WI38 (cell line): ENCODE results near the gene TP53BP1.

Experiments used
- H3K4me3 ChIP-seq: 2 replicates; pipeline ENCODE4 v1.5.1; 2011; ENCODE audit warnings: low read depth, mild to moderate bottlenecking, control low read depth, low read length
- TF ChIP-seq, protein P1 (sequence below): IDR thresholded peaks from 2 replicates; pipeline ENCODE4 v1.5.1; 2012; ENCODE audit warnings: low read depth, mild to moderate bottlenecking, control low read depth, low read length

Gene TP53BP1

GRCh38 chr15:43513550-43513949 is 20.6 kb upstream of the TP53BP1 start:
- TF ChIP-seq, protein P1, sequence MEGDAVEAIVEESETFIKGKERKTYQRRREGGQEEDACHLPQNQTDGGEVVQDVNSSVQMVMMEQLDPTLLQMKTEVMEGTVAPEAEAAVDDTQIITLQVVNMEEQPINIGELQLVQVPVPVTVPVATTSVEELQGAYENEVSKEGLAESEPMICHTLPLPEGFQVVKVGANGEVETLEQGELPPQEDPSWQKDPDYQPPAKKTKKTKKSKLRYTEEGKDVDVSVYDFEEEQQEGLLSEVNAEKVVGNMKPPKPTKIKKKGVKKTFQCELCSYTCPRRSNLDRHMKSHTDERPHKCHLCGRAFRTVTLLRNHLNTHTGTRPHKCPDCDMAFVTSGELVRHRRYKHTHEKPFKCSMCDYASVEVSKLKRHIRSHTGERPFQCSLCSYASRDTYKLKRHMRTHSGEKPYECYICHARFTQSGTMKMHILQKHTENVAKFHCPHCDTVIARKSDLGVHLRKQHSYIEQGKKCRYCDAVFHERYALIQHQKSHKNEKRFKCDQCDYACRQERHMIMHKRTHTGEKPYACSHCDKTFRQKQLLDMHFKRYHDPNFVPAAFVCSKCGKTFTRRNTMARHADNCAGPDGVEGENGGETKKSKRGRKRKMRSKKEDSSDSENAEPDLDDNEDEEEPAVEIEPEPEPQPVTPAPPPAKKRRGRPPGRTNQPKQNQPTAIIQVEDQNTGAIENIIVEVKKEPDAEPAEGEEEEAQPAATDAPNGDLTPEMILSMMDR: no peak
- H3K4me3 ChIP-seq: no peak overlapping the region

GRCh38 chr15:43511012-43511885 is 18.3 kb upstream of the TP53BP1 start:
- H3K4me3 ChIP-seq: peak overlapping the region; percentile 65
- TF ChIP-seq, protein P1: peak; percentile 26; the same call in 1 of the 2 replicates

GRCh38 chr15:43510200-43511011 is 17.4 kb upstream of the TP53BP1 start:
- peak overlapping the region; percentile 65 for H3K4me3 ChIP-seq
- TF ChIP-seq, protein P1: peak; percentile 33

GRCh38 chr15:43509660-43510199 is 16.8 kb upstream of the TP53BP1 start:
- H3K4me3 ChIP-seq: peak overlapping the region; percentile 65
- TF ChIP-seq, protein P1: no peak

GRCh38 chr15:43508991-43509659 is 16.2 kb upstream of the TP53BP1 start:
- H3K4me3 ChIP-seq: no peak overlapping the region
- TF ChIP-seq, protein P1: no peak

DNA sequence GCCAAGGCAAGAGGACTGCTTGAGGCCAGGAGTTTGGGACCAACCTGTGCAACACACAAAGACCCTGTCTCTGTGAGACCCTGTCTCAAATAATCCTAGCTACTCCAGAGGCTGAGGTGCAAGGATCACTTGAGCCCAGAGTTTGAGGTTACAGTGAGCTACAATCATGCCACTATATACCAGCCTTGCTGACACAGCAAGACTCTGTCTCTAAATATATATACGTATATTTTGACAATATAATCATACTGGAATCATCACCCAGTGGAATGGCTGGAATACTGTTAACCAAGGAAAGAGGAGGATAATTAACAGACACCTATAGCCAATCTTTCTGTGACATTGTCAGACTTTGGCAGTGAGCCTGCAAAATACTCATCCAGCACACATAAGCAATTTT is 15.5 kb upstream of the TP53BP1 start:
- TF ChIP-seq, protein P1: no peak
- H3K4me3 ChIP-seq: no peak overlapping the region
